Omental fat pad (tissue), 4 donors: ENCODE data around the gene CSTB. TPM values are rescaled to one million over a fixed set of nuclear protein-coding genes. Genes with fewer than 3 reads are reported as not detected.

Experiments
- ATAC-seq: fragments of 150-250 bp; one replicate; pipeline ENCODE4 v1.9.1; 2016; ENCODE audit warnings: mild to moderate bottlenecking, moderate library complexity; ENCODE audit not compliant: low FRiP score
- DNase-seq: peaks from one replicate; pipeline ENCODE4 v3.0.0-alpha.2; 2019; ENCODE audit warnings: low spot score
- total RNA-seq, 4 donors: library from RNA; depleted of rRNA; stranded (reverse); fragments of >200 nt; gene quantifications; one replicate each; pipeline ENCODE4 v1.1.0, GENCODE V29; 2016
- TF ChIP-seq, protein P1 (sequence below), 3 donors: fragments of 450-650 bp; IDR thresholded peaks; one replicate each; pipeline ENCODE4 v1.5.1; 2016 to 2017; ENCODE audit warnings: antibody characterized with exemption in 3 of 3, mild to moderate bottlenecking in 3 of 3, moderate library complexity in 2 of 3

The CSTB gene
- total RNA-seq, 4 donors from 2014 or later, result 8.0 to 27.9 (median 17.7) TPM

DNA sequence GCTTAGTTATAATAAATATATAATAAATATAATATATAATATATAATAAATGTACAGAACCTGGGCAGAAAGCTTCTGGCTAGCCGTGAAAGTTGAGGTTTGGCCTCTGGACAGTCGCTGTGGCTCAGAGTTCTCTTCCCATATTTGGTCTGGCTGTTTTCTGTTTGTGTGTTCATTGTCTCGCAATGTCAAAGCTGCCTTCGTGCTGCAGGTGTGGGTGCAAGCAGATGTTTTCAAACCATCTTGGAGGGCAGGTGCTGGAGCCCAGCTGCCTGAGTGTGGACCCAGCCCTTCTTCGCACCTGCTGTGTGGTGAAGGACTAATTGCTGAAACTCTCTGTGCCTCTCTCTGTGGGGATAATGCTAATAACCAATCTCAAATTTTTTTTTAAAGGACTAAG, 3.6 kb upstream of the CSTB start:
- TF ChIP-seq, protein P1, sequence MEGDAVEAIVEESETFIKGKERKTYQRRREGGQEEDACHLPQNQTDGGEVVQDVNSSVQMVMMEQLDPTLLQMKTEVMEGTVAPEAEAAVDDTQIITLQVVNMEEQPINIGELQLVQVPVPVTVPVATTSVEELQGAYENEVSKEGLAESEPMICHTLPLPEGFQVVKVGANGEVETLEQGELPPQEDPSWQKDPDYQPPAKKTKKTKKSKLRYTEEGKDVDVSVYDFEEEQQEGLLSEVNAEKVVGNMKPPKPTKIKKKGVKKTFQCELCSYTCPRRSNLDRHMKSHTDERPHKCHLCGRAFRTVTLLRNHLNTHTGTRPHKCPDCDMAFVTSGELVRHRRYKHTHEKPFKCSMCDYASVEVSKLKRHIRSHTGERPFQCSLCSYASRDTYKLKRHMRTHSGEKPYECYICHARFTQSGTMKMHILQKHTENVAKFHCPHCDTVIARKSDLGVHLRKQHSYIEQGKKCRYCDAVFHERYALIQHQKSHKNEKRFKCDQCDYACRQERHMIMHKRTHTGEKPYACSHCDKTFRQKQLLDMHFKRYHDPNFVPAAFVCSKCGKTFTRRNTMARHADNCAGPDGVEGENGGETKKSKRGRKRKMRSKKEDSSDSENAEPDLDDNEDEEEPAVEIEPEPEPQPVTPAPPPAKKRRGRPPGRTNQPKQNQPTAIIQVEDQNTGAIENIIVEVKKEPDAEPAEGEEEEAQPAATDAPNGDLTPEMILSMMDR (IDR thresholded peaks at IDR 0.05), result no peak
- DNase-seq (no peak), ATAC-seq (no peak)

DNA sequence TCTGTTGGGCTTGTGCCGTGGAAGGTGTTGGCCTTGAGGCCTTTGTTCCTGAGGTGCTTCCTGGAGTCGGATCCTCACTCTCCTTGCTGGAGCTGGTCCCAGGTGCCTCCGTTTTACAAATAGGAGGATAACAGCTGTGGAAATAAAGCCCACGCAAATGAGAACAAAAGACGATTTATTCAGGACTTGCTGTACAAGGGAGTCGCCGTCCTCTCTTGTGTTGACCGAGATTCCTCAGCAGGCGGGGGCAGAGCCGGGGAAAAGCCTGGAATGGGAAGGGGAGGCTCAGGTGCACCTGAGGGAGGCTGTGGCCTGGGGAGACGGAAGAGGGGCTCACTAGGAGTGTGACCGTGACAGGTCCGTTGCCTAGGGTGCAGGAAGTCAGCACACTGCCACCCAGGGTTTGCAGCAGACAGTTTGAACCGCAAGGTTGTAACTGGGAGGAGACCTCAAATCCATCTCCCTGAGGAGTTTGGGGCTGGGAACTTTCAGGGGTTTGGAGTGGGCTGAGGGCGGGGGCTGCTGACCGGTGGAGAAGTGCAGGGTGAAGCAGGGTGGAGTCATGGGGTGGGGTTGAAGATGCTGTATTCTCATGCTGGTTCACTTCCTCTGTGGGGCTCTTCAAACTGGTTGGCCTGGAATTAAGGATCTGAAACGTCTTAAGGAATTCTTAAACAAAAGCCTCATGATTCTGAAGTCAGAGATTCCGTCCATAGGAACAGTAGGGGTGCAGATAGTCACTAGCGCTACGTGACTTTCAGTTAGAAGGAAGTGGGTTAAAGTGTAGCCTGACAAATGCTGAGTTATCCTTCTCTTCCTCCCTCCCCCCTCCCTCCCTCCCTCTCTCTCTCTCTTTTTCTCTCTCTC, 2.6 kb upstream of the CSTB start:
- DNase-seq, result no peak
- TF ChIP-seq, protein P1 (IDR thresholded peaks at IDR 0.05), result no peak
- ATAC-seq, result no peak

DNA sequence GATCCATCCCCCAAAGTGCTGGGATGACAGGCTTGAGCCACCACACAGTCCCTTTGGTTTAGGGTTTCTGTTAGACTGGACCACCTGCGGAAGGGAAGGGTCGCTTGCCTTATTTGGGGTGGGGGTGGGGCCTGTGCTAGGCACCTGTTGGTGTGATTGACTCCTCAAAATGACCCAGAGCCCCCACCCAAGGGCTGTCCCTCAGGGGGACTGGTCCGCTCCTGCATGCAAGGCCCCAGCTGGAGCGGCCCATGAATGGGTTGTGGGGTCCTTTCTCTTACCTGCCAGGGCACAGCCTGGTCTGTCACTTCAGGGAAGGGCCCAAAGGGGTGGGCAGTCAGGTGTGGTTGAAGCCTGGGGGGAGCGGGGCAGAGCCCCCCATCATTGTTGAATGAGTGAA, 1.8 kb upstream of the CSTB start:
- ATAC-seq, result no peak
- DNase-seq, result no peak
- TF ChIP-seq, protein P1 (IDR thresholded peaks at IDR 0.05), result no peak

DNA sequence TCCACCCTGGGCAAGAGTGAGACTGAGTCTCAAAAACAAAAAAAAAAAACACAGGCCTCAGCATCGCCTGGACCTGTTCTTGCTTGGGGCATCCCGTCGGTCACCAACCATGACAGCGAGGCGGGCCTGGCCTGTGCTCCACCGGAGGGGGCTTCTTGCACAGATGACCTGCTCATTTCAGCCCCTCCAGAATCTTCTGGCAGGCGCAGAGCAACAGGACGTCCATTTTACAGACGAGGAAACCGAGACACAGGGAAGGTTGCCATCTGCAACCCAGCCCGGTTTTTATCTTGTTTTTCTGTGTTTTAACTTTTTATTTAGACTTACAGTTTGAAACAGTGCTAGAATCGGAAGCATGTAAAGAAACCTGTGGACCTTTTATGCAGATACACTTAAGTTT, 918 bp downstream of the CSTB start:
- ATAC-seq (no peak), DNase-seq (no peak)
- TF ChIP-seq, protein P1 (IDR thresholded peaks at IDR 0.05), result no peak

DNA sequence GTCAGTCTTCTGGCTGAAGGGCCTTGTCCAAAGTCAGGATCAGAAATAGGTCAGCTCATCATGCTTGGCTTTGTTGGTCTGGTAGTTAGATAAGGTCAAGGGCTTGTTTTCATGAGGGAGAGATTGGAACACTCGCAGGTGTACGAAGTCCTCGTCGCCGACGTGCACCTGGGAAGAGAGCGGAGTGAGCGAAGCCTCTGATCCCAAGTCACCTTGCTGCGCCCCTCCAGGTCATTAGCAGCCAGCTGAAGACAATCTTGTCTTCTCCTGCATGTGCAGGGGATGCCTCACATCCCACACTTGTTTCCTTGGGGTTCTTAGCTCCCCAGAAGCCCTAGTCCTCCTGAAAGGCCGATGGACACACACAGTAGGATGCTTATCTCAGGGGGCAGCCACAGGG, 1.9 kb downstream of the CSTB start:
- TF ChIP-seq, protein P1 (IDR thresholded peaks at IDR 0.05), result no peak
- DNase-seq, result no peak
- no peak for ATAC-seq

DNA sequence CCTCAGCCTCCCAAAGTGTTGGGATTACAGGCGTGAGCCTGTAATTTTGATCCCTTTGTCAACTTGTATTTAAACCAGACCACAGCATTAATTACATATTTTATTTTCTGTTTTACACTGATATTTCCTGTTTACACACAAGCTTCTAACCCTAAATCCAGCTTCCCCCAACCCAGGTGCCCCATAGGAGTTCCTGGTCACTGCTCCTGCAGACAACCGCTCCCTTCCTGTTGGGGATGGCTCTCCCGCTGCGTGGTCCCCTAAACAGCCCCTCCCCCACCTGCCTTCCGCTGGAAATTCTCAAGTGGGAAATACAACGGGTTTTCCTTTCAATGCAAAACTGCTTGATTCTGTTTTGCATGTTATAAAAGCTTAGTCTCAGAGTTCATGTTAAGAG, 3.7 kb downstream of the CSTB start:
- TF ChIP-seq, protein P1 (IDR thresholded peaks at IDR 0.05), result no peak
- no peak for DNase-seq
- ATAC-seq, result no peak
